ENCODE measurements around the gene ZNF621. TPM values are rescaled to one million over a fixed set of nuclear protein-coding genes. Genes with fewer than 3 reads are reported as not detected.
A peak's percentile ranks its signal among the peaks of the same experiment; 100 is the strongest.

ZNF621 gene
- polyA plus RNA-seq (2013, experiment 1 of 2; ENCODE audit: insufficient read length): 19.6 TPM
- 20.1 TPM for polyA plus RNA-seq (2013, experiment 2 of 2; ENCODE audit: insufficient read length)

GRCh38 chr3:40524568-40525285, at the start of gene ZNF621:
ZNF621 (plus strand) TSS chr3:40524960; CDS start chr3:40525841, 881 bp downstream.
- peak; percentile 86 for DNase-seq

DNA sequence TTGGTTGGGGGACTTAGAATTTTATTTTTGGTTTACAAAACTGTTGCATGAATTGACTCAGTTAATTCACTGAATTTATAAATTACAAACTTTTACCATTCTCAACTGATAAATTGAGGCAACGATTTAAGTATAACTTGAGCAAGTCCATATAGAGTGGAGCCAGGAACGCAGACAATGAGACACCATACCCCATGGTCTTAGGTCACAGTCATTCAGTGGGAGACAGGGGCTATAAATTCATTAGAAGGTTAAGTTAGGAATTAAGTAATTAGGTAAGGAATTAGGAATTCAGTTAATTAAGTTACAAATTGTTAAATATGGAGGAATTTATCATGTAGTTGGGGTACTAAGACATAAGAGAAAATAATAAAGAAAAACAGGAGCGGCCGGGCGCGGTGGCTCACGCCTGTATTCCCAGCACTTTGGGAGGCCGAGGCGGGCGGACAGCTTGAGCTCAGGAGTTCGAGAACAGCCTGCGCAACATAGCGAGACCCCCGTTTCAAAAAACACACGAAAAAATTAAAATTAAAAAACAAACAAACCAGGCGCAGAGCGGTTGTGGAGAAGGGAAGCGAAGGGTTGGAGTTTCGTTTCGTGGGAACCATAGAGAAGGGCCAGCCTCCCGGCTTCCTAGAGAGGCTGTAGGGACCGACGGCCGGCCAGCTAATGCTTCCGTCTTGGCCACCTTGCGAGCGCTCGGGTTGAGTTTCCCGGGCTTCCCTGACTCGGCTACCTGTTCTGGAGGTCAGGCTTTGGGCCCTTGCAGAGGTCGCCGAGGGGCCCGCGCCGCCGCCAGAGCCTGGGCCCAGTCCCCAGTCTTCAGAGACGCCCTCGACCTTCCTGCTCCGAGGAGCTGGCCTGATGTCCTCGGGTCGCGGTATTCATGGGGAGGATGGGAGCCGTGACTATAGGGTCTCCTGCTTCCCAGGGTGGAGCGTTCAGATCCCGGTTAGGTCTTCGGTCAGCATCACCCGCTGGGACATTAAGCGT, 48.0 kb upstream of the ZNF621 start, which contains the start of gene ZNF619:
Gene ZNF619, plus strand, starts transcription at position 645 of the 993 bp plus-strand sequence. CDS start 858 bp downstream, outside the sequence.
- DNase-seq: peak; percentile 76

DNA sequence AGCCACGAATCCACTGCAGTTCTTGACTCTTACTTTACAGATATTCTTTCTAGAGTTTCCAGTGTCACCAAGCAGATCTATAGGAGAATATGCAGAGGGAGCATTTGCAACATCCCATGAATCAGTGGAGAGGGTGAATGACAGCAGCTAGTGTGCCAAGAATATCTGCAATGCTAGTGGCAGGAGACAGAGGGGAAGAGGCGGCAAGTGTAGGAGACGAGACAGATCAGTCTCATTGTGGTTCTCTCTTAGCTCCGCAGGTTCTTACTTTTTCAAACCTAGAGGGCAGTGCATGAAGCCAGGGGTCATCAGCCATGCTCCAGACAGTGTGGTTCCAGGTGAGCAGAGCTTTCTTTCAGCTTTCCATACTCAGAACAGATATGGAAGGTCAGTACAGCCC, 47.1 kb upstream of the ZNF621 start:
- DNase-seq: no peak

- no peak for DNase-seq
Observed at GRCh38 chr3:40487172-40487571, 37.6 kb upstream of the ZNF621 start.

GRCh38 chr3:40490916-40491315, 33.8 kb upstream of the ZNF621 start:
- DNase-seq: no peak

DNA sequence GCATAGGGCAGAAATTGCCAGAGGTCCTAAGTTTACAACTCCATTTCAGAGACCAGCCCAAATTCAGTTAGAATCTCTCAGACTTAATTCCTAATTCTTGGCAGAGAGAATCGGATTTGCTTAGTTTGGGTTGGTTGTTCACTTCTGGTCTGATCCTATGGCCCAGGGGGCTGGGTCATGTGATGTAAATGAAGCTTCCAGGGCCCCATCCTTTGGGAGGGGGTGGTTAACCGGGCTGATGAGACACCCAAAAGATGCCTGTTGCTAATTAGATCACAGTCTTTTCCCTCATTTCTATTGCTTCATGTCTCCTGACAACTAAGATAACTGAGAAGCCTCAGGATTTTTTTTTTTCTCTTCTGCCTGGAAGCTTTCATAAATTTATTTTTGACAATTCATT, 30.1 kb upstream of the ZNF621 start:
- DNase-seq: peak; percentile 11

GRCh38 chr3:40497288-40497687, 27.5 kb upstream of the ZNF621 start:
- no peak for DNase-seq

GRCh38 chr3:40499952-40500351, 24.8 kb upstream of the ZNF621 start:
- DNase-seq: no peak

- no peak for DNase-seq
Observed at GRCh38 chr3:40502034-40502433, 22.7 kb upstream of the ZNF621 start.

DNA sequence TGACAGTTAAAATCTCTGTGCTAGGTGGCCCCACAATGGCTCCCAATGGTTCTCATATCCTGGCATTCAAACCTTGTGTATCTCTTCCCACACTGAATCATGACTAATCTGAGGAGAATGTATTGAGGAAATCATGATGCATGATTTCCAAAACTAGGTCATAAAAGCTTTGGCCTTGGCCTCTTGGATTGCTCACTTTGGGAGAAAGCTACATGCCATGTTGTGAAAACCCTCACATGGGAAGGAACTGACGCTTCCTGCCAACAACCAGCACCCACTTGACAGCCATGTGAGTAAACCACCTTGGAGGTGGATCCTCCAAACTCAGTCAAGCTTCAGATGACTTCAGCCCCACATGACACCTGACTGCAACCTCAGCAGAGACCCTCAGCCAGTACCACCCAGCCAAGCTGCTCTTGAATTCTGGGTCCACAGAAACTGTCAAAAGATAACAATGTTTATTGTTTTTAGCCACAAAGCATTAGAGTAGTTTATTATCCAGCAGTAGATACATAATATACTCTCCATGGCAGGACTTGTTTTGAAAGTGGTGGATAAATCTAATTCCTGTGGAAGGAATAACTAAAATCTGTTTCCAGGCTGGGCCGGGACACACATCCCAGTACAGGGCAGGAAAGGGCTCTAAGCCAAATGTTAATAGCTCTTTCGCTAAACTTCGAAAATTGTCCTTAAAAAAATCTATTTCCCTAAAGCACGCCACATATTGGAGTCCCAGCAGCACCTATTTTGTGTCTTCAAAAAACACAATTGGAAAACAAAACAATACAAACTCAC, 19.9 kb upstream of the ZNF621 start:
- DNase-seq: peak; percentile 92

- peak; percentile 53 for DNase-seq
Observed at GRCh38 chr3:40505599-40506462, 18.9 kb upstream of the ZNF621 start, which contains the start of gene ZNF620. ZNF620 (plus strand) TSS chr3:40506039; CDS start chr3:40506353, 314 bp downstream.

- DNase-seq: no peak
Observed at GRCh38 chr3:40511031-40511718, 13.6 kb upstream of the ZNF621 start.

DNA sequence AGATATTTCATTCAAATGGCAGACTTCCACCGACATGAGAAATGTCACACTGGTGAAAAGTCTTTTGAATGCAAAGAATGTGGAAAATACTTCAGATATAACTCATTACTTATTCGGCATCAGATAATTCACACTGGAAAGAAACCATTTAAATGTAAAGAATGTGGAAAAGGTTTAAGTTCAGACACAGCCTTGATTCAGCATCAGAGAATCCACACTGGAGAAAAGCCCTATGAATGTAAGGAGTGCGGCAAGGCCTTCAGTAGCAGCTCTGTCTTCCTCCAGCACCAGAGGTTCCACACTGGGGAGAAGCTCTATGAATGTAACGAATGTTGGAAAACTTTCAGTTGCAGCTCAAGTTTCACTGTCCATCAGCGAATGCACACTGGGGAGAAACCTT, 8.6 kb upstream of the ZNF621 start:
- DNase-seq: peak; percentile 86

DNA sequence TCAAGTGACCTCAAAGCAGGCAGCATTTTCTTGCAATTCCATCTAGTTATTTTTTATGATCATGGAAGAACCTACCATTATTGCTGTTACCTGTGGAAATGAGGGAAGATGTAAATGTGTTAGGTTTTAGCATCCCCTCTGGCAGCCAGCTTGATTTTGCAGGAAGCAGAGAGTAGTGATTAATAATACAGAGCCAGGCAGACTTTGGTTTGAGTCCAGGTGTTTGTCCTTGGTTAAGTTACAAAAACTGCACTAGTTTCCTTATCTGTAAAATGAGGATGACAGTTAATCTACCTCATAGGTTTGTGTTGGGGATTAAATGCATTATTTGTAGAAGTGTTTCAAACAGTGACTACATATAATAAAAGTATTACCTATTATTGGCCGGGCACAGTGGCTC, 6.7 kb upstream of the ZNF621 start:
- no peak for DNase-seq

DNA sequence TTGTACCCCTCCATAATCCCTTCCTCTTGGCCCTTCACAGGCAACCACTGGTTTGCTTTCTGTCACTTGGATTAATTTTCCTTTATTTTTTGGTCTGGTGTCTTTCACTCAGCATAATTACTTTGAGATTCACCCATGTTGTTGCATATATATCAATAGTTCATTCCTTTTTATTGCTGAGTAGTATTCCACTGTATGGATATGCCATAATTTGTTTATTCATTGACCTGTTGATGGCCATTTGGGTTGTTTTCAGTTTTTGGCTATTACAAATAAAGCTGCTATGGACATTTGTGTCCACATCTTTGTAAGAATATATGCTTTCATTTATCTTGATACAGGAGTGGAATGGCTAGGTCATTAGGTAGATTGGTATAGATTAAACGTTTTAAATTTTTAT, 5.9 kb upstream of the ZNF621 start:
- DNase-seq: no peak

DNA sequence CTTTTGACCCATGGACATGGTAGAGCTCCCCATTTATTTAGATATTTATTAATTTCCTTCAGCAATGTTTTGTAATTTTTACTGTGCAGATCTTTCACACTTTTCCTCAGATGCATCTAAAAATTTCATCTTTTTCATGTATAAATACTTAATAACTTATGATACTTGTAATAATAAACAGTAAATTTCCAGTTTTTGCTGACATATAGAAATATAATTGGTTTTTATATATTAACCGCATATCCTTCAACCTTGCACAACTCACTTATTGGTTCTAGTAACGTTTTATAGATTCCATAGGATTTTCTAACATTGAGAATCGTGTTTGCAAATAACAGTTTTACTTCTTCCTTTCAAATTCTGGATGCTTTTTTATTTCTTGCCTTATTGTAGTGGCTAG, 3.5 kb upstream of the ZNF621 start:
- DNase-seq: no peak

- DNase-seq: no peak
Observed at GRCh38 chr3:40523781-40524180, 979 bp upstream of the ZNF621 start.

GRCh38 chr3:40524222-40524567, 565 bp upstream of the ZNF621 start:
- DNase-seq: no peak

DNA sequence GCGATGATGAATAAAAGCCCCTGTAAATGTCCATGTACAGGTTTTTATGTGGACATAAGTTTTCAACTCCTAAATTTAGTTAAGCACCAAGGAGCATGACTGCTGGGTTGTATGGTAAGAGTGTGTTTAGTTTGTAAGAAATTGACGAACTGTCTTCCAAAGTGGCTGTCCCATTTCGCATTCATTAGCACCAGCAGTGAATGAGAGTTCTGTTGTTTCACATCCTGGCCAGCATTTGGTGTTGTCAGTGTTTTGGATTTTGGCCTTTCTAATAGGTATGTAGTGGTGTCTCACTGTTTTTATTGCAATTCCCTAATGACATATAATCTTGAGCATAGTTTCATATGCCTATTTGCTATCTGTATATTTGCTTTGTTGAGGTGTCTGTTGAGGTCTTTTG, 3.7 kb downstream of the ZNF621 start:
- no peak for DNase-seq

GRCh38 chr3:40532252-40532651, 7.5 kb downstream of the ZNF621 start:
- DNase-seq: no peak

- no peak for DNase-seq
Observed at GRCh38 chr3:40534283-40534682, 9.5 kb downstream of the ZNF621 start.
